Spleen (tissue), 11 donors: Measurements from ENCODE around the gene RAPGEF4. TPM values are rescaled to one million over a fixed set of nuclear protein-coding genes. Genes with fewer than 3 reads are reported as not detected.

Experiments
- DNase-seq: peaks from one replicate; pipeline ENCODE4 v3.0.0-alpha.2; 2020
- H3K27ac ChIP-seq, 8 donors: fragments of 200-600 bp; sonication (generic) in 7 of 8; 1 replicate in 4 of 8; 2 replicates in 4 of 8; pipeline versions ENCODE4 v1.5.0 to v1.8.0; 2016 to 2021; ENCODE audit warnings: inconsistent platforms in 4 of 8, mild to moderate bottlenecking in 4 of 8, moderate library complexity in 1 of 8
- H3K27me3 ChIP-seq, 7 donors: fragments of 200-600 bp; sonication (generic) in 6 of 7; replicated peaks in 1 of 7; 1 replicate in 4 of 7; 2 replicates in 3 of 7; pipeline versions ENCODE4 v1.5.0 to v1.8.0; 2016 to 2021; ENCODE audit warnings: inconsistent platforms in 3 of 7, mild to moderate bottlenecking in 1 of 7
- H3K36me3 ChIP-seq, 6 donors: fragments of 200-600 bp; sonication (generic) in 5 of 6; 1 replicate in 4 of 6; 2 replicates in 2 of 6; pipeline versions ENCODE4 v1.5.0 to v1.8.0; 2016 to 2021; ENCODE audit warnings: inconsistent platforms in 2 of 6
- H3K4me1 ChIP-seq, 6 donors: fragments of 200-600 bp; sonication (generic) in 5 of 6; 1 replicate in 3 of 6; 2 replicates in 3 of 6; pipeline versions ENCODE4 v1.5.0 to v1.8.0; 2016 to 2021; ENCODE audit warnings: inconsistent platforms in 3 of 6
- H3K4me3 ChIP-seq, 8 donors: fragments of 200-600 bp; sonication (generic) in 7 of 8; 1 replicate in 4 of 8; 2 replicates in 4 of 8; pipeline versions ENCODE4 v1.5.0 to v1.8.0; 2016 to 2021; ENCODE audit warnings: inconsistent platforms in 4 of 8, mild to moderate bottlenecking in 4 of 8, moderate library complexity in 2 of 8
- H3K9me3 ChIP-seq, 8 donors: fragments of 200-600 bp; sonication (generic) in 7 of 8; 1 replicate in 4 of 8; 2 replicates in 4 of 8; pipeline versions ENCODE4 v1.5.0 to v1.8.0; 2016 to 2021; ENCODE audit warnings: inconsistent platforms in 4 of 8
- POLR2A ChIP-seq, 3 donors: fragments of 450-650 bp; IDR thresholded peaks; one replicate each; pipeline ENCODE4 v1.5.1; 2017; ENCODE audit warnings: antibody characterized with exemption in 3 of 3, mild to moderate bottlenecking in 1 of 3
- POLR2AphosphoS5 ChIP-seq, 3 donors: sonication (generic); formaldehyde crosslinking; IDR thresholded peaks; one replicate each; pipeline ENCODE4 v1.5.1; 2017; ENCODE audit warnings: antibody characterized with exemption in 3 of 3
- WGBS, 5 donors: extraction: QIAGEN DNeasy Blood & Tissue Kit in 3 of 5; methylation state at CpG; one replicate each; pipeline versions ENCODE4 v1.1.5 to v1.1.7; 2013 to 2018; 5-methylcytosine and 5-hydroxymethylcytosine counted together
- intact Hi-C: fragments of 100-400 bp; cut with DNase I; formaldehyde crosslinking; loops from one replicate; pipeline ENCODE4 v1.15.0; 2023; ENCODE audit warnings: low total_unique reads
- polyA plus RNA-seq, 3 donors: library from polyadenylated mRNA; stranded (reverse); fragments of 200-250 nt; gene quantifications; one replicate each; pipeline ENCODE4 v1.2.1, GENCODE V29; 2013
- total RNA-seq, 7 donors: library from RNA; depleted of rRNA in 3 of 7; stranded (reverse); fragments of >200 nt in 3 of 7; fragmentation: NEBNext Ultra II Directional in 4 of 7; extraction: Animal tissue kit (Norgen Biotek cat#: 25700) in 4 of 7; gene quantifications; one replicate each; pipeline versions ENCODE4 v1.1.0 to v1.2.1, GENCODE V29; 2016 to 2021
- TF ChIP-seq, protein P1 (sequence below), 11 experiments: fragments of 200-600 bp in 7 of 11; fragments of 450-650 bp in 4 of 11; sonication (generic) in 4 of 11; IDR thresholded peaks in 8 of 11; conservative IDR thresholded peaks in 3 of 11; 1 replicate in 7 of 11; 2 replicates in 4 of 11; pipeline versions ENCODE4 v1.4.0 to v1.8.0; 2016 to 2021; ENCODE audit warnings: antibody characterized with exemption in 11 of 11, inconsistent platforms in 4 of 11, mild to moderate bottlenecking in 1 of 11
- donor health status: healthy with polysubstance abuse.
- donor health status: DM: no; HTN: no; CAD: no; lungs with moderate emphysema.
- donor health status: DM: no; HTN: no; CAD: no.
- donor health status: Bipolar disorder and iron deficiency.
- donor health status: healthy.
- donor health status: DM: no; HTN: no; CAD: no.
- donor health status: DM: yes; HTN: yes; CAD: no.

Gene RAPGEF4
- total and polyA plus RNA-seq, 10 donors, result 0.52 to 11.0 (median 1.9) TPM

DNA sequence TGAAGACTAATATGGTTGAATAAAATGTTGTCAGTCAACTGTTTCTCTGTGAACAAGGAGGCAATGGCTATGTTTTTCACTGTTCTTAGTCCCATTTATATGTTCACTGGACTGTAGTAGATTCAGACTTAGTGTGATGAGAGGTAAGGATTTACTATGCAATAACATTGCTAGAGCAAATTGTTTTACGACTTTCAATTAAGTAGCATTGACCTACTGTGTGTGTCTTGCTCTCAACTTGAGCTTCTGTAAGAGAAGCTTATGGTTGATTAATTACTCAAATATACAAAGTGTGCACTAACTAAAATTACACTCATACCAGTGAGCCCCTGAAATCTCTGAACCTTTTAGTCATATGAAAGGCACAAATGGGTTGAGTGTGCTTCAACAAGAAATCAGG lies 168.6 kb downstream of the RAPGEF4 start:
- H3K4me3 ChIP-seq, result no peak overlapping the region
- H3K27ac ChIP-seq, result no peak overlapping the region
- H3K27me3 ChIP-seq, result peaks cover 0 to 9% (median 0%) of the 10 kb centered on the region in 7 donors
- intact Hi-C loops, result no loop called here
- H3K9me3 ChIP-seq, result no peaks in the 10 kb centered on the region
- 91 to 100% (median 93%) methylated on average over 1 of the region's 1 CpG for WGBS, 5 donors
- H3K4me1 ChIP-seq, result no peaks in the 10 kb centered on the region
- DNase-seq, result no peak
- TF ChIP-seq POLR2AphosphoS5 (IDR thresholded peaks at IDR 0.05) (no peak), POLR2A (IDR thresholded peaks at IDR 0.05) (no peak)
- TF ChIP-seq, protein P1, sequence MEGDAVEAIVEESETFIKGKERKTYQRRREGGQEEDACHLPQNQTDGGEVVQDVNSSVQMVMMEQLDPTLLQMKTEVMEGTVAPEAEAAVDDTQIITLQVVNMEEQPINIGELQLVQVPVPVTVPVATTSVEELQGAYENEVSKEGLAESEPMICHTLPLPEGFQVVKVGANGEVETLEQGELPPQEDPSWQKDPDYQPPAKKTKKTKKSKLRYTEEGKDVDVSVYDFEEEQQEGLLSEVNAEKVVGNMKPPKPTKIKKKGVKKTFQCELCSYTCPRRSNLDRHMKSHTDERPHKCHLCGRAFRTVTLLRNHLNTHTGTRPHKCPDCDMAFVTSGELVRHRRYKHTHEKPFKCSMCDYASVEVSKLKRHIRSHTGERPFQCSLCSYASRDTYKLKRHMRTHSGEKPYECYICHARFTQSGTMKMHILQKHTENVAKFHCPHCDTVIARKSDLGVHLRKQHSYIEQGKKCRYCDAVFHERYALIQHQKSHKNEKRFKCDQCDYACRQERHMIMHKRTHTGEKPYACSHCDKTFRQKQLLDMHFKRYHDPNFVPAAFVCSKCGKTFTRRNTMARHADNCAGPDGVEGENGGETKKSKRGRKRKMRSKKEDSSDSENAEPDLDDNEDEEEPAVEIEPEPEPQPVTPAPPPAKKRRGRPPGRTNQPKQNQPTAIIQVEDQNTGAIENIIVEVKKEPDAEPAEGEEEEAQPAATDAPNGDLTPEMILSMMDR (IDR thresholded peaks at IDR 0.05 in 8 of 11, conservative IDR thresholded peaks at IDR 0.05 in 3 of 11), result no peak
- H3K36me3 ChIP-seq, result no peaks in the 10 kb centered on the region

DNA sequence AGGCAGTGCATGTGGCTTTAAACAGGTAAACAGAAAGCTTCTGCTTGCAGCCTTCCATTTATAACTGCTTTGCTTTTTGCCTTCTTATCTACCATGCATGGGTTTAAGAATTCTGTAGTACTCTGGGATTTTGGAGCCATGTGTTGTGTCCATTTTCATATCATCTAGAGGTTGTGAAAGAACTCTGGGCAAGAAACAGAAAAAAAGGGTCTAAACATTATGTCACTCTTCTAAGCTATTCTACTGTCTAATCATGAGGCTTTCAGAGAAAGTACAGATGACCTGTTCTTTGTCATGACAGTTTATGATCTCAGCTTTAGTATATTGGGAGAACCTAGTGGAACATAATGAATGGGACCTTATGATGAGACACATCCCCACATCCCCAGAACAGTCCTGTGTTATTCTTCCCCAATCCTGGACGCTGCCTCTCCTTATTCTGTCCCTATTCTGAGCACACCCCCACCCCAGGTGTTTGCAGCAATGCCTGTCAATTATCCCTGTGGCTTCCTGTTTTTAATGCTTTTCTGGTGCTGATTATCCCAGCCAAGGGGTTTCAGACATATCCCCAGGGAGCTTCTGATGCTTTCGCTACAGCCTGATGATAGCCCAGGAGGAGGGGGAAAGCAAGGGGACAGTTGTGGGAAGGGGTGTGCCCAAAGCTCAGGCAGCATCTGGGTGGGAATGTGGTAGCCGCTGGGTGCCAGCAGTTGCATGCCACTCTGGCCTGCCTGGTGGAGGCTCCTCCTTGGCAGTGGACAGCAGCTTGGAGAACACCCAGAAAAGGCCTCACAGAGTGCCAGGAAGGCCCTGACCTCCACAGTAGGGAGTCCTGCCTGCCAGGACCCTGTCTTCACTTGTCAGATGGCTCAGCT lies 170.5 kb downstream of the RAPGEF4 start:
- intact Hi-C loops, result no loop called here

DNA sequence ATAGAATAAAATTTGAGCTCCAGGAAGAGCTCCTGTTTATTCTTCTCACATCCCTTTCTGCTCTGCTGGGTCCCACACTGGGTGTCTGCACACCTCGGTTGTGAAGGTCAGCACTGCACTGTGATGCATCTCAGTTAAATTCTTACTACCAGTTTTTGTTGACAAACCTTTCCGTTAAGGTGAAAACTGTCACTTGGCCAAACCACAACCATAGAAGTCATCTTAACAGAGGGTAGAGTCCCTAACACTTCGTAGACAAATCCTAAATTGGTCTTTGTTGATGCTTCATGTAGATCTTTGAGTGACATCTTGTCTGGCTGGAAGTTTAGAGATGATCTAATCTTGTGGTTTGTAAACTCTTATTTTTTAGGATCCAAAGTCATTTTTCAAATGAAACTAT lies 172.6 kb downstream of the RAPGEF4 start:
- intact Hi-C loops, result no loop called here
- TF ChIP-seq, protein P1 (IDR thresholded peaks at IDR 0.05 in 8 of 11, conservative IDR thresholded peaks at IDR 0.05 in 3 of 11), result no peak
- TF ChIP-seq POLR2AphosphoS5 (IDR thresholded peaks at IDR 0.05), result no peak
- no peak for TF ChIP-seq POLR2A (IDR thresholded peaks at IDR 0.05)
- Histone ChIP-seq H3K36me3 (no peaks in the 10 kb centered on the region), H3K27ac (no peak overlapping the region), H3K27me3 (no peaks in the 10 kb centered on the region), H3K4me1 (no peaks in the 10 kb centered on the region), H3K9me3 (no peaks in the 10 kb centered on the region), H3K4me3 (no peak overlapping the region)
- 77 to 84% (median 79%) methylated on average over 3 of the region's 3 CpGs for WGBS, 5 donors
- DNase-seq, result no peak

More for the DNA sequence above, 170.5 kb downstream of the RAPGEF4 start:
- H3K36me3 ChIP-seq, result no peaks in the 10 kb centered on the region
- no peak for DNase-seq
- no peak for TF ChIP-seq POLR2A (IDR thresholded peaks at IDR 0.05)
- no peak for TF ChIP-seq POLR2AphosphoS5 (IDR thresholded peaks at IDR 0.05)
- TF ChIP-seq, protein P1 (IDR thresholded peaks at IDR 0.05 in 8 of 11, conservative IDR thresholded peaks at IDR 0.05 in 3 of 11), result no peak
- H3K9me3 ChIP-seq, result no peaks in the 10 kb centered on the region
- H3K4me1 ChIP-seq, result no peaks in the 10 kb centered on the region
- no peaks in the 10 kb centered on the region for H3K27me3 ChIP-seq
- no peak overlapping the region for H3K27ac ChIP-seq
- 60 to 82% (median 78%) methylated on average over 2 to 3 of the region's 3 CpGs for WGBS, 5 donors
- H3K4me3 ChIP-seq, result no peak overlapping the region

DNA sequence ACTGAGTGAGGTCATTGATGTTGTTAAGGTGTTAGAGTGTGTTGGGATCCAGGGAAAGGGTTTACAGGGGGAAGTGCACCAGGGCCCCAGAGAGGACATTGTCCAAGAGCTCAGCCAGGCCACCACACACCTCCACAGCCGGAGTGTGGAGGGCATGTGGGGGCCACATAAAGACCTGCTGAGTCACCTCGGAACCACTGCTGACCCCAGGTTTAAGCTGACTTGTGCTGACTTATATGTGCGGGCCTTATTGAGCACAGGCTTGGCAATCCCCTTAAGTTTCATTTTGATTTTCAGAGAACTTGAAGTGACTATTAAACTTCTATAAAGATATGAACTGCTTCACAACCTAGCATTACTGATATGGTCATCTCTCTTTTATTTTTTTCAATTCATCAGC lies 173.8 kb downstream of the RAPGEF4 start:
- no peak for DNase-seq
- 76 to 92% (median 86%) methylated on average over 3 of the region's 3 CpGs for WGBS, 5 donors
- H3K4me1 ChIP-seq, result no peaks in the 10 kb centered on the region
- TF ChIP-seq, protein P1 (IDR thresholded peaks at IDR 0.05 in 8 of 11, conservative IDR thresholded peaks at IDR 0.05 in 3 of 11), result no peak
- TF ChIP-seq POLR2A (IDR thresholded peaks at IDR 0.05) (no peak), POLR2AphosphoS5 (IDR thresholded peaks at IDR 0.05) (no peak)
- H3K9me3 ChIP-seq, result no peaks in the 10 kb centered on the region
- H3K4me3 ChIP-seq, result no peak overlapping the region
- no peaks in the 10 kb centered on the region for H3K36me3 ChIP-seq
- intact Hi-C loops, result no loop called here
- H3K27me3 ChIP-seq, result no peaks in the 10 kb centered on the region
- H3K27ac ChIP-seq, result no peak overlapping the region
